ENCODE results near the gene CPT2. TPM values are rescaled to one million over a fixed set of nuclear protein-coding genes. Genes with fewer than 3 reads are reported as not detected.

The CPT2 gene
- total and polyA plus RNA-seq, 9 of the 15 experiments (the other 6 are each of a cell fraction or from before 2014, with no cell fraction given): 7.6 to 25.1 (median 16.8) TPM

GRCh38 chr1:53238197-53239155 lies 41.9 kb downstream of the CPT2 start, which contains the start of gene MAGOH (continued):
- peak; percentile 40; the same call in 1 of the 2 replicates for TF ChIP-seq THAP12 (CRISPR knock-in tag; IDR thresholded peaks at IDR 0.05)
- TF ChIP-seq RFX5 (IDR thresholded peaks at IDR 0.05; ENCODE audit: low read depth, low read length): peak; percentile 67; the same call in 1 of the 2 replicates
- no peak for TF ChIP-seq MEF2A (IDR thresholded peaks at IDR 0.05; ENCODE audit: control insufficient read depth, low read depth, low read length)
- peak; percentile 66 for TF ChIP-seq FOXJ2 (tag; IDR thresholded peaks at IDR 0.05)
- TF ChIP-seq THAP7 (CRISPR knock-in tag; IDR thresholded peaks at IDR 0.05): no peak
- TF ChIP-seq NKRF (IDR thresholded peaks at IDR 0.05; ENCODE audit: borderline replicate concordance): peak; percentile 93
- no peak for TF ChIP-seq TSC22D4 (tag; IDR thresholded peaks at IDR 0.05)
- TF ChIP-seq MTA3 (IDR thresholded peaks at IDR 0.05; ENCODE audit: borderline replicate concordance): peak; percentile 70; the same call in 1 of the 2 replicates
- no peak for TF ChIP-seq TARDBP (IDR thresholded peaks at IDR 0.05)
- TF ChIP-seq SPI1 (IDR thresholded peaks at IDR 0.05; ENCODE audit: borderline replicate concordance, low read depth, low read length): peak; percentile 52; the same call in 1 of the 2 replicates
- TF ChIP-seq PCBP1 (IDR thresholded peaks at IDR 0.05; ENCODE audit: low read depth, low read length, poor library complexity, severe bottlenecking): no peak
- TF ChIP-seq, protein P1, sequence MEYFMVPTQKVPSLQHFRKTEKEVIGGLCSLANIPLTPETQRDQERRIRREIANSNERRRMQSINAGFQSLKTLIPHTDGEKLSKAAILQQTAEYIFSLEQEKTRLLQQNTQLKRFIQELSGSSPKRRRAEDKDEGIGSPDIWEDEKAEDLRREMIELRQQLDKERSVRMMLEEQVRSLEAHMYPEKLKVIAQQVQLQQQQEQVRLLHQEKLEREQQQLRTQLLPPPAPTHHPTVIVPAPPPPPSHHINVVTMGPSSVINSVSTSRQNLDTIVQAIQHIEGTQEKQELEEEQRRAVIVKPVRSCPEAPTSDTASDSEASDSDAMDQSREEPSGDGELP (CRISPR knock-in tag; IDR thresholded peaks at IDR 0.05; ENCODE audit: borderline replicate concordance): peak; percentile 99
- peak; percentile 95 for TF ChIP-seq ELF1 (tag; IDR thresholded peaks at IDR 0.05)
- peak; percentile 99 for TF ChIP-seq SIN3B (IDR thresholded peaks at IDR 0.05; ENCODE audit: low read depth)
- TF ChIP-seq, protein P2, sequence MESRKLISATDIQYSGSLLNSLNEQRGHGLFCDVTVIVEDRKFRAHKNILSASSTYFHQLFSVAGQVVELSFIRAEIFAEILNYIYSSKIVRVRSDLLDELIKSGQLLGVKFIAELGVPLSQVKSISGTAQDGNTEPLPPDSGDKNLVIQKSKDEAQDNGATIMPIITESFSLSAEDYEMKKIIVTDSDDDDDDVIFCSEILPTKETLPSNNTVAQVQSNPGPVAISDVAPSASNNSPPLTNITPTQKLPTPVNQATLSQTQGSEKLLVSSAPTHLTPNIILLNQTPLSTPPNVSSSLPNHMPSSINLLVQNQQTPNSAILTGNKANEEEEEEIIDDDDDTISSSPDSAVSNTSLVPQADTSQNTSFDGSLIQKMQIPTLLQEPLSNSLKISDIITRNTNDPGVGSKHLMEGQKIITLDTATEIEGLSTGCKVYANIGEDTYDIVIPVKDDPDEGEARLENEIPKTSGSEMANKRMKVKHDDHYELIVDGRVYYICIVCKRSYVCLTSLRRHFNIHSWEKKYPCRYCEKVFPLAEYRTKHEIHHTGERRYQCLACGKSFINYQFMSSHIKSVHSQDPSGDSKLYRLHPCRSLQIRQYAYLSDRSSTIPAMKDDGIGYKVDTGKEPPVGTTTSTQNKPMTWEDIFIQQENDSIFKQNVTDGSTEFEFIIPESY (CRISPR knock-in tag; IDR thresholded peaks at IDR 0.05): peak; percentile 84
- peak; percentile 64; the same call in 1 of the 2 replicates for TF ChIP-seq ZNF12 (CRISPR knock-in tag; IDR thresholded peaks at IDR 0.05)
- peak; percentile 59 to 68; a peak in 3 of 4 replicates for TF ChIP-seq NRF1 (conservative IDR thresholded peaks at IDR 0.05 in 1 of 2, IDR thresholded peaks at IDR 0.05 in 1 of 2)
- no peak for TF ChIP-seq ZKSCAN3 (CRISPR knock-in tag; IDR thresholded peaks at IDR 0.05)
- TF ChIP-seq RAD51 (IDR thresholded peaks at IDR 0.05; ENCODE audit: borderline replicate concordance, low read depth): 0 out of 2 replicates have a peak, but pooled peaks have one; percentile 13
